HepG2 (cell line): Measurements from ENCODE around the gene WDR6. TPM values are rescaled to one million over a fixed set of nuclear protein-coding genes. Genes with fewer than 3 reads are reported as not detected.

Experiments
- ARID3A ChIP-seq: IDR thresholded peaks from 2 replicates; pipeline ENCODE4 v1.6.1; 2012; ENCODE audit warnings: low read depth, low read length, improper control_type of control experiment
- CREBL2 ChIP-seq: sonication (generic); formaldehyde crosslinking; IDR thresholded peaks from 2 replicates; pipeline ENCODE4 v1.8.1; 2023; ENCODE audit warnings: missing genetic modification reagents, mild to moderate bottlenecking, borderline replicate concordance
- EHMT2 ChIP-seq: fragments of 200-600 bp; sonication (generic); IDR thresholded peaks from 2 replicates; pipeline ENCODE4 v1.7.0; 2017; ENCODE audit warnings: antibody characterized with exemption, low read depth, low read length, borderline replicate concordance
- FOSL2 ChIP-seq: sonication (generic); formaldehyde crosslinking; IDR thresholded peaks from 2 replicates; pipeline ENCODE4 v1.4.0; 2020; ENCODE audit warnings: missing genetic modification reagents
- FOXM1 ChIP-seq: sonication (generic); formaldehyde crosslinking; IDR thresholded peaks from 2 replicates; pipeline ENCODE4 v1.5.0; 2020; ENCODE audit warnings: missing genetic modification reagents
- GATAD1 ChIP-seq: IDR thresholded peaks from 2 replicates; pipeline ENCODE4 v1.6.1; 2016; ENCODE audit warnings: missing genetic modification reagents, missing compliant biosample characterization
- HDAC6 ChIP-seq: fragments of 200-600 bp; sonication (generic); IDR thresholded peaks from 2 replicates; pipeline ENCODE4 v1.7.0; 2017; ENCODE audit warnings: mild to moderate bottlenecking, antibody characterized with exemption, low read length, low read depth
- HIVEP1 ChIP-seq: sonication (generic); formaldehyde crosslinking; IDR thresholded peaks from 2 replicates; pipeline ENCODE4 v1.4.0; 2020; ENCODE audit warnings: mild to moderate bottlenecking, missing genetic modification reagents
- HNRNPH1 ChIP-seq: fragments of 200-400 bp; formaldehyde crosslinking; optimal IDR thresholded peaks from 2 replicates; pipeline ENCODE3; 2017; ENCODE audit warnings: mild to moderate bottlenecking, low read depth, low read length
- IKZF4 ChIP-seq: sonication (generic); formaldehyde crosslinking; IDR thresholded peaks from 2 replicates; pipeline ENCODE4 v1.5.1; 2020; ENCODE audit warnings: borderline replicate concordance, mild to moderate bottlenecking, low read depth, missing genetic modification reagents; ENCODE audit errors: not compliant biosample characterization
- MAF1 ChIP-seq: sonication (generic); formaldehyde crosslinking; IDR thresholded peaks from 2 replicates; pipeline ENCODE4 v1.5.0; 2020; ENCODE audit warnings: missing genetic modification reagents, borderline replicate concordance
- MXD1 ChIP-seq: sonication (generic); formaldehyde crosslinking; IDR thresholded peaks from 2 replicates; pipeline ENCODE4 v1.4.0; 2020; ENCODE audit warnings: mild to moderate bottlenecking, missing genetic modification reagents
- PAX8 ChIP-seq: sonication (generic); formaldehyde crosslinking; IDR thresholded peaks from 2 replicates; pipeline ENCODE4 v1.8.0; 2022; ENCODE audit warnings: mild to moderate bottlenecking, missing genetic modification reagents, borderline replicate concordance
- TBL1XR1 ChIP-seq: fragments of 150-350 bp; IDR thresholded peaks from 2 replicates; pipeline ENCODE4 v1.6.1; 2014; ENCODE audit warnings: borderline replicate concordance, low read length; ENCODE audit not compliant: partially characterized antibody
- WIZ ChIP-seq: sonication (generic); formaldehyde crosslinking; IDR thresholded peaks from 2 replicates; pipeline ENCODE4 v1.5.1; 2020; ENCODE audit warnings: mild to moderate bottlenecking, missing genetic modification reagents
- ZMYM2 ChIP-seq: sonication (generic); formaldehyde crosslinking; IDR thresholded peaks from 2 replicates; pipeline ENCODE4 v1.8.0; 2022; ENCODE audit warnings: mild to moderate bottlenecking, missing genetic modification reagents
- ZNF101 ChIP-seq: sonication (generic); formaldehyde crosslinking; IDR thresholded peaks from 2 replicates; pipeline ENCODE4 v1.4.0; 2020; ENCODE audit warnings: mild to moderate bottlenecking, low read depth, missing genetic modification reagents, borderline replicate concordance
- ZNF138 ChIP-seq: sonication (generic); formaldehyde crosslinking; IDR thresholded peaks from 2 replicates; pipeline ENCODE4 v1.5.0; 2020; ENCODE audit warnings: mild to moderate bottlenecking, low read depth, missing genetic modification reagents
- ZNF20 ChIP-seq: sonication (generic); formaldehyde crosslinking; IDR thresholded peaks from 2 replicates; pipeline ENCODE4 v1.4.0; 2020; ENCODE audit warnings: mild to moderate bottlenecking, moderate library complexity, missing genetic modification reagents
- ZNF570 ChIP-seq: sonication (generic); formaldehyde crosslinking; IDR thresholded peaks from 2 replicates; pipeline ENCODE4 v1.4.0; 2020; ENCODE audit warnings: mild to moderate bottlenecking, missing genetic modification reagents, borderline replicate concordance
- ZNF772 ChIP-seq: sonication (generic); formaldehyde crosslinking; IDR thresholded peaks from 2 replicates; pipeline ENCODE4 v1.5.0; 2020; ENCODE audit warnings: mild to moderate bottlenecking, missing genetic modification reagents
- polyA plus RNA-seq, 8 experiments: library from polyadenylated mRNA; depleted of rRNA in 3 of 8; stranded (reverse) in 7 of 8; unstranded in 1 of 8; fragments of >200 nt; fragmentation: Illumina TruSeq in 4 of 8; extraction: Trizol in 4 of 8; gene quantifications; 2 replicates each; pipeline versions ENCODE4 v1.2.1 to v1.2.3, GENCODE V29; 2011 to 2016; ENCODE audit warnings: low read depth in 4 of 8, missing spikeins in 1 of 8, mixed read lengths in 1 of 8; ENCODE audit not compliant: insufficient read depth in 1 of 8
- total RNA-seq, 5 experiments: library from RNA; depleted of rRNA; stranded (reverse); fragments of >200 nt; fragmentation: Illumina TruSeq; extraction: Trizol; gene quantifications; 2 replicates each; pipeline ENCODE4 v1.2.3, GENCODE V29; 2016; ENCODE audit warnings: low read depth in 1 of 5
- TF ChIP-seq, protein P1 (sequence below): sonication (generic); formaldehyde crosslinking; IDR thresholded peaks from 2 replicates; pipeline ENCODE4 v1.5.0; 2020; ENCODE audit warnings: missing genetic modification reagents, mild to moderate bottlenecking, borderline replicate concordance
- TF ChIP-seq, protein P2 (sequence below): sonication (generic); formaldehyde crosslinking; IDR thresholded peaks from 2 replicates; pipeline ENCODE4 v1.5.1; 2020; ENCODE audit warnings: mild to moderate bottlenecking, missing genetic modification reagents, moderate library complexity
- TF ChIP-seq, protein P3 (sequence below): sonication (generic); formaldehyde crosslinking; IDR thresholded peaks from 2 replicates; pipeline ENCODE4 v1.5.0; 2020; ENCODE audit warnings: missing genetic modification reagents

Gene WDR6
- total and polyA plus RNA-seq, 2 of the 13 experiments (the other 11 are each of a cell fraction or from before 2014, with no cell fraction given): 73.4 to 139 TPM

DNA sequence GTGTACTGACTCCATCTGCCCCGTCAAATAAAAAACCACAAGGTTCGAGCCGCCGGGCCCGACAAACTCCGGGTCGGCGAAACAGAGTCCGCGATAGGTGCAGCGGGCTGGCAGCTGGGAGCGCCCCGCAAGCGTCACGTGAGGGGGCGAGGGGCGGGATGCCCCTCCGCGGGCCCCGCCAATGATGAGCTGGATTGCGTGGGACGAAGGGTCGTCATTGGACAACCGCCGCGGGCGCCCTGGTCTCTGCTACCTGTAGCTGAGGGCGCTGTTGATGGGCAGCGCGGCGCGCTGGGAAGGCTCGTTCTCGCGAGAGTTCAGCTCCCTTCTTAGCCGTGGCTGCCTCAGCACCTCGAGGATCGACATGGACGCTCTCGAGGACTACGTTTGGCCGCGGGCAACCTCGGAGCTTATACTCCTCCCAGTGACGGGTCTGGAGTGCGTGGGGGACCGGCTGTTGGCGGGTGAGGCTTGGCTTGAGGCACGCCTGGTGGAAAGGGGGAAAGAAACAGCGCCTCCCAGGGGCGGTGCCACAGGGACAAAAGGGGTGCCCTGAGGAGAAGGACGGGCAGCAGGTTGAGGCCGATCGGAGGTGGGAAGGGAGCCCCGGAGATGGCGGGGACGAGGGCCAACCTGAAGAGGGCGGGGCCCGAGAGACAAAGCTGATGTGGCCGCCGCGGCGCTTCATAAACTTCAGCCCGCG lies at the start of gene WDR6 (continued):
- TF ChIP-seq ZNF101 (CRISPR knock-in tag): no peak; the same call in 1 of the 2 replicates
- TF ChIP-seq, protein P1, sequence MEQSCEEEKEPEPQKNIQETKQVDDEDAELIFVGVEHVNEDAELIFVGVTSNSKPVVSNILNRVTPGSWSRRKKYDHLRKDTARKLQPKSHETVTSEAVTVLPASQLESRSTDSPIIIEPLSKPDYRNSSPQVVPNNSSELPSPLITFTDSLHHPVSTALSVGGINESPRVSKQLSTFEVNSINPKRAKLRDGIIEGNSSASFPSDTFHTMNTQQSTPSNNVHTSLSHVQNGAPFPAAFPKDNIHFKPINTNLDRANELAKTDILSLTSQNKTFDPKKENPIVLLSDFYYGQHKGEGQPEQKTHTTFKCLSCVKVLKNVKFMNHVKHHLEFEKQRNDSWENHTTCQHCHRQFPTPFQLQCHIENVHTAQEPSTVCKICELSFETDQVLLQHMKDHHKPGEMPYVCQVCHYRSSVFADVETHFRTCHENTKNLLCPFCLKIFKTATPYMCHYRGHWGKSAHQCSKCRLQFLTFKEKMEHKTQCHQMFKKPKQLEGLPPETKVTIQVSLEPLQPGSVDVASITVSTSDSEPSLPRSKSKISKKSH (CRISPR knock-in tag): peak; percentile 86
- no peak for TF ChIP-seq TBL1XR1
- no peak for TF ChIP-seq ZNF570
- TF ChIP-seq FOXM1: no peak
- TF ChIP-seq ZMYM2 (CRISPR knock-in tag): no peak
- peak; percentile 91 for TF ChIP-seq HIVEP1 (CRISPR knock-in tag)
- no peak for TF ChIP-seq ARID3A
- TF ChIP-seq, protein P2, sequence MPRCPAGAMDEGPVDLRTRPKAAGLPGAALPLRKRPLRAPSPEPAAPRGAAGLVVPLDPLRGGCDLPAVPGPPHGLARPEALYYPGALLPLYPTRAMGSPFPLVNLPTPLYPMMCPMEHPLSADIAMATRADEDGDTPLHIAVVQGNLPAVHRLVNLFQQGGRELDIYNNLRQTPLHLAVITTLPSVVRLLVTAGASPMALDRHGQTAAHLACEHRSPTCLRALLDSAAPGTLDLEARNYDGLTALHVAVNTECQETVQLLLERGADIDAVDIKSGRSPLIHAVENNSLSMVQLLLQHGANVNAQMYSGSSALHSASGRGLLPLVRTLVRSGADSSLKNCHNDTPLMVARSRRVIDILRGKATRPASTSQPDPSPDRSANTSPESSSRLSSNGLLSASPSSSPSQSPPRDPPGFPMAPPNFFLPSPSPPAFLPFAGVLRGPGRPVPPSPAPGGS (CRISPR knock-in tag): peak; percentile 84
- TF ChIP-seq, protein P3, sequence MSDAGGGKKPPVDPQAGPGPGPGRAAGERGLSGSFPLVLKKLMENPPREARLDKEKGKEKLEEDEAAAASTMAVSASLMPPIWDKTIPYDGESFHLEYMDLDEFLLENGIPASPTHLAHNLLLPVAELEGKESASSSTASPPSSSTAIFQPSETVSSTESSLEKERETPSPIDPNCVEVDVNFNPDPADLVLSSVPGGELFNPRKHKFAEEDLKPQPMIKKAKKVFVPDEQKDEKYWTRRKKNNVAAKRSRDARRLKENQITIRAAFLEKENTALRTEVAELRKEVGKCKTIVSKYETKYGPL: no peak
- peak; percentile 88; the same call in 1 of the 2 replicates for TF ChIP-seq GATAD1 (CRISPR knock-in tag)
- TF ChIP-seq ZNF138 (CRISPR knock-in tag): peak; percentile 92; the same call in 1 of the 2 replicates
- peak; percentile 86 for TF ChIP-seq IKZF4 (CRISPR knock-in tag)
- peak; percentile 82; the same call in 1 of the 2 replicates for TF ChIP-seq ZNF772 (CRISPR knock-in tag)
- peak; percentile 74 for TF ChIP-seq MXD1
- 0 out of 2 replicates have a peak, but pooled peaks have one; percentile 20 for TF ChIP-seq MAF1 (CRISPR knock-in tag)
- TF ChIP-seq HDAC6: no peak
- no peak for TF ChIP-seq WIZ (CRISPR knock-in tag)
- 0 out of 2 replicates have a peak, but pooled peaks have one; percentile 52 for TF ChIP-seq PAX8 (CRISPR knock-in tag)
- no peak for TF ChIP-seq EHMT2
- TF ChIP-seq HNRNPH1: no peak
- peak; percentile 42; the same call in 1 of the 2 replicates for TF ChIP-seq ZNF20 (CRISPR knock-in tag)
- TF ChIP-seq CREBL2 (CRISPR knock-in tag): no peak
- TF ChIP-seq FOSL2 (CRISPR knock-in tag): no peak
